GM12864 (cell line): ENCODE measurements around the gene CDC25C.
A peak's percentile ranks its signal among the peaks of the same experiment; 100 is the strongest.

Source experiments
- DNase-seq: peaks from one replicate; pipeline ENCODE4 v3.0.0-alpha.2; 2011; ENCODE audit warnings: low read depth
- H3K4me3 ChIP-seq: 2 replicates; pipeline ENCODE4 v1.5.1; 2011; ENCODE audit warnings: mild to moderate bottlenecking, low read depth, low read length, control low read depth
- TF ChIP-seq, protein P1 (sequence below): IDR thresholded peaks from 2 replicates; pipeline ENCODE4 v1.5.1; 2011; ENCODE audit warnings: low read depth, mild to moderate bottlenecking, moderate library complexity, low read length, control low read depth, inconsistent platforms; ENCODE audit errors: missing control alignments

The CDC25C gene

DNA sequence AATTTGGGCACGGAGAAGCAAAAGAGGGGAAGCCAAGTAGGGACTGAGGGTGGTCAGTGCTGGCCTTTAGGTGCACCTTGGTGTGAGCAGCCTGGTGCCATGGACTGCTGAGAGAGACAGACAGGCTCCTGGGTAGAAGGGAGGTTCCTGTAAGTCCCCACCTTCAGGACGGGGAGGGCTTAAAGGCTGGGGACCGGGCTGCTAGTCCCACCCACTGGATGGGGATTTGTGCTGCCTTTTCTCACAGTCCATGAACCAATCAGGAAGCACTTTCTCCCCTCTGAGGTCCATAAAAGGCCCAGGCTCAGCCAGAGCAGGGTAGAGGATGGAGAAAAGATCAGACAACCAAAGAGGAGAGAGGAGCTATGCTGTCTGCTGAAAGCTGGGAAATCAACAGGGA, 15.2 kb downstream of the CDC25C start:
- no peak for DNase-seq
- TF ChIP-seq, protein P1, sequence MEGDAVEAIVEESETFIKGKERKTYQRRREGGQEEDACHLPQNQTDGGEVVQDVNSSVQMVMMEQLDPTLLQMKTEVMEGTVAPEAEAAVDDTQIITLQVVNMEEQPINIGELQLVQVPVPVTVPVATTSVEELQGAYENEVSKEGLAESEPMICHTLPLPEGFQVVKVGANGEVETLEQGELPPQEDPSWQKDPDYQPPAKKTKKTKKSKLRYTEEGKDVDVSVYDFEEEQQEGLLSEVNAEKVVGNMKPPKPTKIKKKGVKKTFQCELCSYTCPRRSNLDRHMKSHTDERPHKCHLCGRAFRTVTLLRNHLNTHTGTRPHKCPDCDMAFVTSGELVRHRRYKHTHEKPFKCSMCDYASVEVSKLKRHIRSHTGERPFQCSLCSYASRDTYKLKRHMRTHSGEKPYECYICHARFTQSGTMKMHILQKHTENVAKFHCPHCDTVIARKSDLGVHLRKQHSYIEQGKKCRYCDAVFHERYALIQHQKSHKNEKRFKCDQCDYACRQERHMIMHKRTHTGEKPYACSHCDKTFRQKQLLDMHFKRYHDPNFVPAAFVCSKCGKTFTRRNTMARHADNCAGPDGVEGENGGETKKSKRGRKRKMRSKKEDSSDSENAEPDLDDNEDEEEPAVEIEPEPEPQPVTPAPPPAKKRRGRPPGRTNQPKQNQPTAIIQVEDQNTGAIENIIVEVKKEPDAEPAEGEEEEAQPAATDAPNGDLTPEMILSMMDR = no peak
- H3K4me3 ChIP-seq = no peak overlapping the region

DNA sequence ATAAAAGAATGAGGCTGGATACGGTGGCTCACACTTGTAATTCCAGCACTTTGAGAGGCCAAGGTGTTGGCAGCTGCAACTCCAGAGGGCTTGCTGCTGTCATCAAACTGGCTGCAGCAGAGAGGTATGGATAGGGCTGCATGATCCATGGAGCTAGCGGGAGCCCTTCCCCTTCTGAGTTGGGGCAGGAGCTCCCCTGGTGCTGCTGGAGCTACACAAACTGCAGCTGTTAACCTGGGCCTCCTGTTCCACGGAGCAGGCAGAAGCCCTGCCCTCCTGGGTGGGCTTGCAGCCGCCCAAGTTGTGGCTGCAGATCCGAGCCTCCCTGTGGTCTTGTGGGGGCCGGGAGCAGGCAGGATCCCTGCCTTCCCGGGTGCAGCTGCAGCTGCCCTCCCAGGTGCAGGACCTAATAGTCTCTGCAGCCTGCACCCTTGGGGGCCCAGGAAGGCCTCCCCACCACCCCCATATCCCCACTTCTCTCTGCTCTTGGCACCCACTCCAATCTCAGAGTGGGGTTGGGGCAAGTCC, 15.8 kb downstream of the CDC25C start:
- no peak overlapping the region for H3K4me3 ChIP-seq
- TF ChIP-seq, protein P1 = no peak

DNA sequence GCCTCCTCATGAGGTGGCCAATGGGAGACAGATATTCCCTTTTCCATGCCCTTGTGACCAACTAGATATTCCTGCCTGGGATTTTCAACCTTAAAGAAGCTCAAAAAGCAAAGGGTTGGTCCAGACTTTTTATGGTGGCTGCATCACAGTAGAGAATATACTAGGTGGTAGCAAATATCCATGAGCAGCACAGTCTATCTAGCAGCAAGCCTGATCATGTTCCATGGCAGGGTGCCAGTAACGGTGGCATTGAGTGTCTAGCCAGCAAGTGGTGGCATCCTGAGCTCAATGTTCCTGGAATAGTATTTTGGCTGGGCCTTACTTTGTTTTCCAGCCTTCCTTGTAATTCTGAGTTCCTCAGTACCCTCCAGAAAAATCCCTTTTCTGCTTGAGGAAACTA, 25.8 kb downstream of the CDC25C start:
- DNase-seq = no peak
- TF ChIP-seq, protein P1 = no peak
- H3K4me3 ChIP-seq = no peak overlapping the region

More for the DNA sequence above, 15.8 kb downstream of the CDC25C start:
- no peak for DNase-seq

DNA sequence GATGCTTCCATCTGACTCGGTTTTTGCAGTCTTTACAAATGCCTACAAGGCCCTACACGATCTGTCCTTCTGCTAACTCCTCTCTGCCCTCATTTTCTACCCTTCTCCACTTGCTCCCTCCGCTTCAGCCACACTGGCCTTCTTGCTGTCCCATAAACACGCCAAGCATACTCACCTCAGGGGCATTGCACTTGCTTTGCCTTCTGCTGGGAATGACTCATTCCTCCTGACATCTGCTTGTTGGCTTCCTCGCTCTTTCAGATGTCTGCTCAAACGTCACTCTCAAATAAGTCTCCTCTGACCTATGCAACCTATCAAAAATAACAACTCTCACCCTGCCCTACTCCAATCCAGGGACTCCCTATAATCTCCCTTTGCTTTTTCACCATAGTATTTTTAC, 28.2 kb downstream of the CDC25C start:
- TF ChIP-seq, protein P1 = no peak
- DNase-seq = no peak
- H3K4me3 ChIP-seq = no peak overlapping the region

DNA sequence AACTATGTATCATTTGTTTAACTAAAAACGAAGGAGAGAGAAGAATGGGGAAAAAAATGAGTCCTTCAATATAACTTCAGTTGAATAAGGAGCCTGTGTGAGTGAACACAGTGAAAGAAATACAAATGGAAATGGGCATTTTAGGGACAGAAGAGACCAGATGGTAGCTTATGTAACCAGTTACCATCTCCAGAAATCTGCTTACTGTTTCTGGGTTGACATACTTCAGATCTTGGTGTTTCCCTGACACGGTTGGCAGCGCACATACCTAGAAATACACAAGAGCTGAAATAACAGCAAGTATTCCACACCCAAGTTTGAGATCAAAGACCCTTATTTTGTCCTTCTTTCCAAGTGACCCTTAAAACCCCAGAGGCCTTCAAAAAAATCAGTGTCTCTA, 42.3 kb downstream of the CDC25C start:
- no peak for DNase-seq
- TF ChIP-seq, protein P1 = no peak
- H3K4me3 ChIP-seq = no peak overlapping the region

DNA sequence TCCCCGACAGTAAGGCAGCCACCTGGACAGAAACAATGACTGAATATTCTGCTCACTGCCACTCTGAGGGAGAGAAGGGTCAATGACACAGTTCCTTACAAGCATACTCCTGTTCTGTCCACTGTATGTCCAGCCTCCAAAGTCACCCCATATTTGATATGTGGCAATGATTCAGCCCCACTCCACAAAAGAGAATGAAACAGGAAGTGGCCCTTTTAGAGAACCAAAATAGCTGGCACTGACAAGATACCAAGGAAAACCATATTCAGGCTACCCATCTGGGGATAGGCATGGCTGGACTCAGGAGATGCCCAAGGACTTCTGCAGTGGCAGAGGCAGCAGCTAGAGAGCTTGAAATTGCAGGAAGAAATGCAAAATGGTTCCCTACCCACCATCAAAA, 44.4 kb downstream of the CDC25C start:
- no peak for DNase-seq
- TF ChIP-seq, protein P1 = no peak
- no peak overlapping the region for H3K4me3 ChIP-seq

DNA sequence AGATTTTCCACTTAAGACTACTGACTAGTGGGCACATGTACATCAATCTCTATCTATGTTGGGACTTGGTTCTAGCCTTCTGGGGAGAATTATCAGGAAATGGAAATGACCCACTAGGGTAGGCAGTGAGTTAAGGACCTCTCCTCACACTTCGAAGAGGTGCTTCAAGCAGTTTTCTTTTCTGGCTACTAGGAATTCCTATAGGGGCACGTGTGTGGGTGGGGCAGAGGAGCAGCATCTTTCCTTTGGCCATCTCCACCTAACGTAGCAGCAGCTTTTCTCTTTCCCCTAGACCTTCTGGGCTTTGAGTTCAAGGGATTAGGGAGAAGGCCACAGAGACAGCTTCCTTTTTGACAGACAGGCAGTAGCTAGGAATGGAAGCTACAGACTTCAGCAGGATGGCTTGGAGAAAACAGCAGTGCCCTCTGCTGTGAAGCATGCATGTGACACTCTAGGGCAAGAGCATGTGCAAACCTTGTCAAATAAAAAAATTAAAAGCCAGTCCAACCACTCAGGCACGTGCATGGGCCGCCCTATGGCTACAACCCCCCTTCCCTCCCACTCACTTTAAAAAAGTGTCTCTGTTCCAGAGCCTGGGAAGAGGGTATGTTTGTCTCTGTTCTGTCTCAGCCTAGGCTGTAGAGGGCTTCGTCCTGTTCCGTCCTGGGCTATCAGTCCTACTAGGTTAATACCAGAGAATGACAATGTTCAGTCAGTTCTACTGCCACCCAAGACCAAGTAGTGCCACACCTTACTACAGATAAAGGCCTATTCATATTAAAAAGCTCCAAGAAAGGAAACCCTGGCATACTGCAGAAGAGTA, 48.5 kb downstream of the CDC25C start:
- H3K4me3 ChIP-seq = no peak overlapping the region
- DNase-seq = no peak
- TF ChIP-seq, protein P1 = peak; percentile 44
